Measurements from ENCODE around the gene STIMATE.

Gene STIMATE

GRCh38 chr3:52817860-52818259, 79.5 kb downstream of the STIMATE start:
- no peak overlapping the region for H3K4me3 ChIP-seq (ENCODE audit: low read depth, low read length)
- TF ChIP-seq, protein P1, sequence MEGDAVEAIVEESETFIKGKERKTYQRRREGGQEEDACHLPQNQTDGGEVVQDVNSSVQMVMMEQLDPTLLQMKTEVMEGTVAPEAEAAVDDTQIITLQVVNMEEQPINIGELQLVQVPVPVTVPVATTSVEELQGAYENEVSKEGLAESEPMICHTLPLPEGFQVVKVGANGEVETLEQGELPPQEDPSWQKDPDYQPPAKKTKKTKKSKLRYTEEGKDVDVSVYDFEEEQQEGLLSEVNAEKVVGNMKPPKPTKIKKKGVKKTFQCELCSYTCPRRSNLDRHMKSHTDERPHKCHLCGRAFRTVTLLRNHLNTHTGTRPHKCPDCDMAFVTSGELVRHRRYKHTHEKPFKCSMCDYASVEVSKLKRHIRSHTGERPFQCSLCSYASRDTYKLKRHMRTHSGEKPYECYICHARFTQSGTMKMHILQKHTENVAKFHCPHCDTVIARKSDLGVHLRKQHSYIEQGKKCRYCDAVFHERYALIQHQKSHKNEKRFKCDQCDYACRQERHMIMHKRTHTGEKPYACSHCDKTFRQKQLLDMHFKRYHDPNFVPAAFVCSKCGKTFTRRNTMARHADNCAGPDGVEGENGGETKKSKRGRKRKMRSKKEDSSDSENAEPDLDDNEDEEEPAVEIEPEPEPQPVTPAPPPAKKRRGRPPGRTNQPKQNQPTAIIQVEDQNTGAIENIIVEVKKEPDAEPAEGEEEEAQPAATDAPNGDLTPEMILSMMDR (IDR thresholded peaks at IDR 0.05; ENCODE audit: insufficient read depth, low read depth, low read length, missing control alignments), result no peak
- no peak for DNase-seq (ENCODE audit: low read depth)

DNA sequence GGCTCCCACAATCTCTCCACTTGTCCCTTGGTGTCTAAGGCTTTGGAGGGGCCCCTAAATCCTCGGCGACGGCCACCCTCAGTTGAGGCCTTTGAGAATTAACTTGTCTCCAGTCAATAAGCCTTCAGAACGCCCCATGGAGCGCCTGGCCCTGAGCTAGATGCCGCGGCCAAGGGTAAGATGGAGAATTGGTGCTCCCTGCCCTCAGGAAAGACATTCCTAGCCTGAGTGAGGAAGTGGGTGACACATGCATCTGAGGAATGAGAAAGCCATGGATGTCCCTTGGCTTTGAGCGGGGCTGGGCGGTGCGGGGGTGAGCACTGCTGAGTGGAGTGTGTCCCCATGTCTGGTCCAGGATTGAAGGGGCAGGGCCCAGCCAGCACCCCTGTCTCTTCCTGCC, 80.1 kb downstream of the STIMATE start:
- TF ChIP-seq, protein P1 (IDR thresholded peaks at IDR 0.05; ENCODE audit: insufficient read depth, low read depth, low read length, missing control alignments), result no peak
- DNase-seq (ENCODE audit: low read depth), result no peak
- no peak overlapping the region for H3K4me3 ChIP-seq (ENCODE audit: low read depth, low read length)

GRCh38 chr3:52816654-52817053, 80.7 kb downstream of the STIMATE start:
- no peak overlapping the region for H3K4me3 ChIP-seq (ENCODE audit: low read depth, low read length)
- TF ChIP-seq, protein P1 (IDR thresholded peaks at IDR 0.05; ENCODE audit: insufficient read depth, low read depth, low read length, missing control alignments), result no peak
- no peak for DNase-seq (ENCODE audit: low read depth)

DNA sequence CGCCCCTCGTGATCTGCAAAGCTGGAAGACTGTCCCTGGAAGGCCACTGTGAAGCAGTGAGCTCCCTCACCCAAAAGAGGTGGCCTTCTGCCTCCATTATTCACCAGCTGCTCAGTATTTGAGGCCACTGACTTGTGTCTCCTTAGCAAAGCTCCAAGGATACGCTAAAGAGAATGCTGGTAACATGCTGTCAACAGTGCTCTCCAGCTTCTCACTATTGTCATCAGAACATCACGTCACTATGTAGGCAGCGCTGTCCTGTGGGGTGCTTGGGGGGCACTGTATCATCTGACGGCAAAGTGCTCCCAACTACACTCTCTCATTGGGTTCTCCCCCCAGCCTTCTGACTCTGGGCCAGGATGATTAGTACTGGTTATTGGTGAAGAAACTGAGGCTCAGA, 81.1 kb downstream of the STIMATE start:
- DNase-seq (ENCODE audit: low read depth), result no peak
- TF ChIP-seq, protein P1 (IDR thresholded peaks at IDR 0.05; ENCODE audit: insufficient read depth, low read depth, low read length, missing control alignments), result no peak
- no peak overlapping the region for H3K4me3 ChIP-seq (ENCODE audit: low read depth, low read length)

DNA sequence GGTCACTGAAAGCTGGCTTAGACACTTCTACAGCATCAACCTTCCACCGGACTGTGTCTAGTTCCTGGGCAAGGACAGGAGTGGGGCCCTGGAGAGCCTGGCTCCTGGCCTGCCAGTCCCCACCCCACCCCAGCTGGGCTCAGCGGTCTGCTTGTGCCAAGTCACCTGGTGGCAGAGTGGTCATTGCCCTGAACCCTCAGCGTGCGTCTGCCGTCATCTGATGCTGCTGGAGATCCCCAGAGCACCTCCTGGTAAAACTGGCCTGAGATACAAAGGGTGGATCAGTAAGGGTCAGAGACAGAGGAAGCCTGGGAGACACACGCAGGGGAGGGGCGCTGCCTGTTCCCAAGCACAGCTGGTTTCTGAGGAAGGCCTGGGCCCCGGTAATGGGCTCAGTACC, 83.5 kb downstream of the STIMATE start:
- no peak for DNase-seq (ENCODE audit: low read depth)
- no peak overlapping the region for H3K4me3 ChIP-seq (ENCODE audit: low read depth, low read length)
- TF ChIP-seq, protein P1 (IDR thresholded peaks at IDR 0.05; ENCODE audit: insufficient read depth, low read depth, low read length, missing control alignments), result no peak

- no peak for DNase-seq (ENCODE audit: low read depth)
- H3K4me3 ChIP-seq (ENCODE audit: low read depth, low read length), result no peak overlapping the region
- TF ChIP-seq, protein P1 (IDR thresholded peaks at IDR 0.05; ENCODE audit: insufficient read depth, low read depth, low read length, missing control alignments), result no peak
Measured at GRCh38 chr3:52811452-52812011, 85.8 kb downstream of the STIMATE start.

DNA sequence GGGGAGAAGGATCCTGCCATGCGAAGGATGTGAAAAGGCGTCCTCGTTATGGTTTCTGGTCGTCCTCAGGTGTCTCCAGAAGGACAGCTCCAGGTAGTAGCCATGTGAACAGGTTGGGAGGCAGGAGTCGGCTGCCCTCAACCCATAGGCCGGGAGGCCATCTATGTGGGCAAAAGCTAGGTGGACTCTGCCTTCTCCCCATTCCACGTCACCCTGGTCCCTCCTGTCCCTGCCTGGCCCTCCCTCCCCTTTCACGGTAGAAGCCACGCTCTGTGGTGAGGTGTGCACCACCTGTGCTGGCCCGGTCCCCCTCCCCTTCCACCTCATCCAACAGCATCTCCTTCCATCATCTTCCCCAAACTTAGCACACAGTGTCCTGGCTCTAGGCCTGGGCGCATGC, 86.4 kb downstream of the STIMATE start:
- TF ChIP-seq, protein P1 (IDR thresholded peaks at IDR 0.05; ENCODE audit: insufficient read depth, low read depth, low read length, missing control alignments), result no peak
- no peak for DNase-seq (ENCODE audit: low read depth)

More for the DNA sequence above, 86.4 kb downstream of the STIMATE start:
- no peak overlapping the region for H3K4me3 ChIP-seq (ENCODE audit: low read depth, low read length)

Measured in GM12865 (cell line).